ENCODE measurements around the gene CEP170B. TPM values are rescaled to one million over a fixed set of nuclear protein-coding genes. Genes with fewer than 3 reads are reported as not detected.
"Not testable (repeated sequence)": the region's sequence is repeated elsewhere in the genome, so short reads cannot be mapped to it uniquely, and the experiment has no call there.

Gene CEP170B
- total RNA-seq, 3 donors from 2014 or later, result 10.1 to 14.8 (median 13.8) TPM

GRCh38 chr14:104899781-104900180 lies 34.7 kb downstream of the CEP170B start:
- no peak for TF ChIP-seq CTCF (IDR thresholded peaks at IDR 0.05)
- TF ChIP-seq POLR2A (IDR thresholded peaks at IDR 0.05), result no peak
- no peak for TF ChIP-seq POLR2AphosphoS5 (IDR thresholded peaks at IDR 0.05)
- intact Hi-C loops (cut with DNase I; ENCODE audit: low total_unique reads), result loop anchor here (10.0 kb wide), 1 partner anchor 1125 kb away; no protein-coding TSS in a partner anchor

DNA sequence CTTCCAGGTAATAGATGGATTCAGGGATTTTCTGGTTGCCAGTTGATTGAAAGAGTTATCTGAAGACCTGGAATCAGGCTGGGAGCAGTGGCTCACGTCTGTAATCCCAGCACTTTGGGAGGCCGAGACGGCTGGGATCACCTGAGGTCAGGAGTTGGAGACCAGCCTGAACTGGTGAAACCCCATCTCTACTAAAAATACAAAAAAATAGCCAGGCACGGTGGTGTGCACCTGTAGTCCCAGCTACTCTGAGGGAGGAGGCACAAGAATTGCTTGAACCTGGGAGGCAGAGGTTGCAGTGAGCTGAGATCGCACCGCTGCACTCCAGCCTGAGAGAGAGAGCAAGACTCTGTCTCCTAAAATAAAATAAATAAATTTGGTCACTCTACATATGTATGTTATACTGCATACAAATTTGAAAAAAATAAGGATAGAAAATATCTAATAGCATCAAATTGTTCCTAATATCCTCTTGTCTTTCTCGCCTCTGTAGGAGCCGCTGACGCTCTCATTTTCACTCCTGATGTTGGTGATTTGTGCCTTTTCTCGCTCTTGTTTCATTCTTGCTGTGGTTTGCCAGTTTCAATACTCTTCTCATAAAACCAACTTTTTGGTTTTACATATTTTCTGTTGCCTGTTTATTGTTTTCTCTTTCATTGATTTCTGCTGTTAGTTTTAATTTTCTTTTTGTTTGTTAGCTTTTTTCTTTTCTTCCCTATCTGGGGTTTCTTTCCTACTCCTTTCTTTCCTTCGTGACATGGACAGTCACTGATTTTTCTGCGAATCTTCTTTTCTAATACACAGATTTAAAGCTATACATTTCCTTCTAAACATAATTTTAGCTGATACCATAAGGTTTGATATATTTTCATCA lies 35.8 kb downstream of the CEP170B start:
- Histone ChIP-seq H3K27ac (no peak overlapping the region), H3K36me3 (no peaks in the 10 kb centered on the region), H3K4me3 (no peak overlapping the region), H3K27me3 (peaks cover 0 to 7% of the 10 kb centered on the region in 2 donors), H3K4me1 (no peaks in the 10 kb centered on the region), H3K9me3 (no peaks in the 10 kb centered on the region)
- DNase-seq (ENCODE audit: low spot score in 2 of 2), result no peak
- intact Hi-C loops (cut with DNase I; ENCODE audit: low total_unique reads), result loop anchor here (10.0 kb wide), 1 partner anchor 1126 kb away; no protein-coding TSS in a partner anchor
- no peak for TF ChIP-seq POLR2A (IDR thresholded peaks at IDR 0.05)
- no peak for TF ChIP-seq POLR2AphosphoS5 (IDR thresholded peaks at IDR 0.05)
- TF ChIP-seq CTCF (IDR thresholded peaks at IDR 0.05), result no peak

More at GRCh38 chr14:104899781-104900180, 34.7 kb downstream of the CEP170B start:
- Histone ChIP-seq H3K4me3 (no peak overlapping the region), H3K36me3 (no peaks in the 10 kb centered on the region), H3K27me3 (peaks cover 0 to 5% of the 10 kb centered on the region in 2 donors), H3K27ac (no peak overlapping the region), H3K9me3 (no peaks in the 10 kb centered on the region), H3K4me1 (no peaks in the 10 kb centered on the region)
- DNase-seq (ENCODE audit: low spot score in 2 of 2), result no peak

DNA sequence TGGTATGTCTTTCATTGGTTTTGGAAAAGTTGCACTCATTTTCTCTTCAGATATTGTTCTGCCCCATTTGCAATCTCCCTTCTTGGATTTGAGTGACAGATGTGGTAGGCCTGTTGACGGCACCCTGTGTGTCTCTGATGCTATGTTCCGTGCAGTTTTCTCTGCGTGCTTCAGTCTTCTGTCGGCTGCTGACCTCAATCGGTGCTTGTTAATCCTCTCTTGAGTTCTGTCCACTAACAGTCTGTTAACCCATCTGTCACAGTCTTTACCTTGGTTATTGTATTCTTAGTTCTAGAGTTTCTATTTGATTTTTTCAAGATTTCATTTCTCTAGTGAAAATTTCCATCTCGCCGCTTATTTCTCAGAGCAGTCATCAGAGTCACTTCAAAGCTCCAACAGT lies 38.9 kb downstream of the CEP170B start:
- no peak overlapping the region for H3K27ac ChIP-seq
- no peak for DNase-seq (ENCODE audit: low spot score in 2 of 2)
- H3K4me1 ChIP-seq, result no peaks in the 10 kb centered on the region
- H3K9me3 ChIP-seq, result no peaks in the 10 kb centered on the region
- TF ChIP-seq CTCF (IDR thresholded peaks at IDR 0.05), result no peak
- TF ChIP-seq POLR2AphosphoS5 (IDR thresholded peaks at IDR 0.05), result no peak
- no peak for TF ChIP-seq POLR2A (IDR thresholded peaks at IDR 0.05)
- intact Hi-C loops (cut with DNase I; ENCODE audit: low total_unique reads), result loop anchor here (10.0 kb wide), 1 partner anchor 1129 kb away; no protein-coding TSS in a partner anchor
- H3K36me3 ChIP-seq, result no peaks in the 10 kb centered on the region
- H3K27me3 ChIP-seq, result peaks cover 0 to 7% of the 10 kb centered on the region in 2 donors
- no peak overlapping the region for H3K4me3 ChIP-seq

GRCh38 chr14:104904650-104905578 lies 39.8 kb downstream of the CEP170B start:
- not testable (repeated sequence) for H3K9me3 ChIP-seq; H3K4me1 ChIP-seq; DNase-seq (ENCODE audit: low spot score in 2 of 2); H3K4me3 ChIP-seq; H3K27me3 ChIP-seq; H3K27ac ChIP-seq; H3K36me3 ChIP-seq
- intact Hi-C loops (cut with DNase I; ENCODE audit: low total_unique reads), result loop anchor here (10.0 kb wide), 1 partner anchor 1130 kb away; no protein-coding TSS in a partner anchor

DNA sequence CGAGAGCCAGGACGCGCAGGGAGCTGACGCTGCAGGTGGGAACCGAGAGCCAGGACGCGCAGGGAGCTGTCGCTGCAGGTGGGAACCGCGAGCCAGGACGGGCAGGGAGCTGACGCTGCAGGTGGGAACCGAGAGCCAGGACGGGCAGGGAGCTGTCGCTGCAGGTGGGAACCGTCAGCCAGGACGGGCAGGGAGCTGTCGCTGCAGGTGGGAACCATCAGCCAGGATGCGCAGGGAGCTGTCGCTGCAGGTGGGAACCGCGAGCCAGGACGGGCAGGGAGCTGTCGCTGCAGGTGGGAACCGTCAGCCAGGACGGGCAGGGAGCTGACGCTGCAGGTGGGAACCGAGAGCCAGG lies 40.5 kb downstream of the CEP170B start:
- H3K36me3 ChIP-seq; H3K4me3 ChIP-seq; H3K4me1 ChIP-seq; H3K27me3 ChIP-seq; H3K27ac ChIP-seq; H3K9me3 ChIP-seq; DNase-seq (ENCODE audit: low spot score in 2 of 2): not testable (repeated sequence)
- intact Hi-C loops (cut with DNase I; ENCODE audit: low total_unique reads), result loop anchor here (10.0 kb wide), 1 partner anchor 1131 kb away; no protein-coding TSS in a partner anchor
